ENCODE data around the gene KANSL3.

- TF ChIP-seq EZH2phosphoT487 (IDR thresholded peaks at IDR 0.05; ENCODE audit: insufficient read depth, low read depth) (peak; percentile 82; the same call in 1 of the 2 replicates), EZH2 (IDR thresholded peaks at IDR 0.05; ENCODE audit: insufficient read depth, poor library complexity, severe bottlenecking) (no peak)
Observed at GRCh38 chr2:96556441-96557330, 81.4 kb downstream of the KANSL3 start.
